Neural progenitor cell (in vitro differentiated cells): ENCODE results near the gene DISP3.

Experiments used
- EZH2 ChIP-seq: fragments of 200-600 bp; sonication (generic); IDR thresholded peaks from 2 replicates; pipeline ENCODE4 v1.6.1; 2017; ENCODE audit warnings: antibody characterized with exemption, mild to moderate bottlenecking, moderate library complexity
- EZH2phosphoT487 ChIP-seq: fragments of 200-600 bp; sonication (generic); IDR thresholded peaks from 2 replicates; pipeline ENCODE4 v1.6.1; 2017; ENCODE audit warnings: antibody characterized with exemption
- TF ChIP-seq, protein P1 (sequence below): fragments of 200-600 bp; sonication (generic); IDR thresholded peaks from 2 replicates; pipeline ENCODE4 v1.5.1; 2017; ENCODE audit warnings: antibody characterized with exemption, mild to moderate bottlenecking

DNA sequence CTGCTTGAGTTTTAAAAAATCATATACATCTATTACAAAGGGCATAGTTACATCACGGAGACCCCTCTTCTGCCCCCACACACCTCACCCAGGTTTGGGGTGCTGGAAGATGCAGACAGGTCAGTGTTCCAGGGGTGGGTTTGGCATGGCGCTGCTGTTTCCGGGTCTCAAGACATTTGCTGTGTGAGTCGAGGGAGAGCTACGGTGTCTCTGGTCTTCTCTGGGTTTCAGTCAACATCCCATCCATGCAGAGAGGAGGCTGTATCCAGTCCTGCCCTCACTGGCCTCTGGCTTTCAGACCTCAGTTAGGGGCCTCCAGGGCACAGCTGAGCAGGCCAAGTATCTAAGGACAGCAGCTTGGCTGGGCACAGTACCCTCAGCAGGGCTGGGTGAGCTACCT lies 28.6 kb upstream of the DISP3 start:
- no peak for TF ChIP-seq EZH2phosphoT487
- TF ChIP-seq, protein P1, sequence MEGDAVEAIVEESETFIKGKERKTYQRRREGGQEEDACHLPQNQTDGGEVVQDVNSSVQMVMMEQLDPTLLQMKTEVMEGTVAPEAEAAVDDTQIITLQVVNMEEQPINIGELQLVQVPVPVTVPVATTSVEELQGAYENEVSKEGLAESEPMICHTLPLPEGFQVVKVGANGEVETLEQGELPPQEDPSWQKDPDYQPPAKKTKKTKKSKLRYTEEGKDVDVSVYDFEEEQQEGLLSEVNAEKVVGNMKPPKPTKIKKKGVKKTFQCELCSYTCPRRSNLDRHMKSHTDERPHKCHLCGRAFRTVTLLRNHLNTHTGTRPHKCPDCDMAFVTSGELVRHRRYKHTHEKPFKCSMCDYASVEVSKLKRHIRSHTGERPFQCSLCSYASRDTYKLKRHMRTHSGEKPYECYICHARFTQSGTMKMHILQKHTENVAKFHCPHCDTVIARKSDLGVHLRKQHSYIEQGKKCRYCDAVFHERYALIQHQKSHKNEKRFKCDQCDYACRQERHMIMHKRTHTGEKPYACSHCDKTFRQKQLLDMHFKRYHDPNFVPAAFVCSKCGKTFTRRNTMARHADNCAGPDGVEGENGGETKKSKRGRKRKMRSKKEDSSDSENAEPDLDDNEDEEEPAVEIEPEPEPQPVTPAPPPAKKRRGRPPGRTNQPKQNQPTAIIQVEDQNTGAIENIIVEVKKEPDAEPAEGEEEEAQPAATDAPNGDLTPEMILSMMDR: no peak
- no peak for TF ChIP-seq EZH2
